SK-N-DZ (cell line): ENCODE results near the gene HSPB7.
"Not testable (repeated sequence)": the region's sequence is repeated elsewhere in the genome, so short reads cannot be mapped to it uniquely, and the experiment has no call there.

Source experiments
- DNase-seq: peaks from one replicate; pipeline ENCODE4 v3.0.0-alpha.2; 2015; ENCODE audit warnings: low spot score

HSPB7 gene

GRCh38 chr1:16007671-16008341 lies 10.0 kb downstream of the HSPB7 start:
- DNase-seq, result no peak

- no peak for DNase-seq
These were observed 11.0 kb downstream of the HSPB7 start for GRCh38 chr1:16006552-16007485.

GRCh38 chr1:16006010-16006409 lies 11.8 kb downstream of the HSPB7 start:
- no peak for DNase-seq

GRCh38 chr1:16005597-16005996 lies 12.2 kb downstream of the HSPB7 start:
- DNase-seq, result no peak

- DNase-seq, result not testable (repeated sequence)
These were observed 16.6 kb downstream of the HSPB7 start for GRCh38 chr1:16001274-16001673.

GRCh38 chr1:15998929-15999328 lies 18.9 kb downstream of the HSPB7 start:
- no peak for DNase-seq

GRCh38 chr1:15997637-15998280 lies 20.1 kb downstream of the HSPB7 start:
- no peak for DNase-seq

GRCh38 chr1:15997076-15997585 lies 20.7 kb downstream of the HSPB7 start:
- DNase-seq, result no peak

- DNase-seq, result peak; percentile 36
These were observed 23.1 kb downstream of the HSPB7 start for GRCh38 chr1:15994590-15995351.

GRCh38 chr1:15994081-15994480 lies 23.8 kb downstream of the HSPB7 start:
- DNase-seq, result no peak

- DNase-seq, result no peak
These were observed 24.2 kb downstream of the HSPB7 start for GRCh38 chr1:15993666-15994065.

GRCh38 chr1:15992582-15993500 lies 25.0 kb downstream of the HSPB7 start:
- DNase-seq, result no peak

- no peak for DNase-seq
These were observed 25.7 kb downstream of the HSPB7 start for GRCh38 chr1:15992187-15992553.

GRCh38 chr1:15991427-15992186 lies 26.2 kb downstream of the HSPB7 start:
- no peak for DNase-seq

GRCh38 chr1:15989776-15990175 lies 28.1 kb downstream of the HSPB7 start:
- DNase-seq, result no peak

GRCh38 chr1:15988856-15989736 lies 28.7 kb downstream of the HSPB7 start:
- DNase-seq, result no peak

GRCh38 chr1:15985611-15986297 lies 32.1 kb downstream of the HSPB7 start:
- no peak for DNase-seq

GRCh38 chr1:15983275-15983674 lies 34.6 kb downstream of the HSPB7 start:
- no peak for DNase-seq
